ENCODE measurements around the gene INPP5D.
"Not testable (repeated sequence)": the region's sequence is repeated elsewhere in the genome, so short reads cannot be mapped to it uniquely, and the experiment has no call there.

The INPP5D gene

GRCh38 chr2:233056961-233057605 lies 3.1 kb upstream of the INPP5D start:
- no peak for DNase-seq

GRCh38 chr2:233058717-233059546 lies 1.2 kb upstream of the INPP5D start:
- no peak for DNase-seq

GRCh38 chr2:233059547-233059796 lies 670 bp upstream of the INPP5D start:
- DNase-seq = no peak

GRCh38 chr2:233060501-233060979 lies 398 bp downstream of the INPP5D start:
- DNase-seq = no peak

GRCh38 chr2:233060980-233061590 lies 943 bp downstream of the INPP5D start:
- DNase-seq = peak; percentile 57

GRCh38 chr2:233061591-233062450 lies 1.7 kb downstream of the INPP5D start:
- DNase-seq = peak; percentile 43

- DNase-seq = no peak
These were observed 2.3 kb downstream of the INPP5D start for GRCh38 chr2:233062451-233062850.

- DNase-seq = no peak
These were observed 2.8 kb downstream of the INPP5D start for GRCh38 chr2:233062946-233063268.

- no peak for DNase-seq
These were observed 3.3 kb downstream of the INPP5D start for GRCh38 chr2:233063269-233063975.

GRCh38 chr2:233063976-233064411 lies 3.9 kb downstream of the INPP5D start:
- DNase-seq = no peak

- DNase-seq = no peak
These were observed 4.5 kb downstream of the INPP5D start for GRCh38 chr2:233064530-233065199.

- DNase-seq = not testable (repeated sequence)
These were observed 5.1 kb downstream of the INPP5D start for GRCh38 chr2:233065200-233065589.

- no peak for DNase-seq
These were observed 5.9 kb downstream of the INPP5D start for GRCh38 chr2:233065954-233066470.

- DNase-seq = no peak
These were observed 8.7 kb downstream of the INPP5D start for GRCh38 chr2:233068762-233069418.

GRCh38 chr2:233072838-233073237 lies 12.7 kb downstream of the INPP5D start:
- DNase-seq = no peak

- no peak for DNase-seq
These were observed 14.0 kb downstream of the INPP5D start for GRCh38 chr2:233074106-233074505.

GRCh38 chr2:233075141-233075965 lies 15.2 kb downstream of the INPP5D start:
- DNase-seq = no peak

- DNase-seq = no peak
These were observed 15.8 kb downstream of the INPP5D start for GRCh38 chr2:233075966-233076339.

- no peak for DNase-seq
These were observed 16.6 kb downstream of the INPP5D start for GRCh38 chr2:233076749-233077148.

- no peak for DNase-seq
These were observed 19.3 kb downstream of the INPP5D start for GRCh38 chr2:233079473-233079877.
